PC-3 (cell line): ENCODE results near the gene KRTDAP.

Source experiments
- CTCF ChIP-seq: fragments of 300-600 bp; sonication (generic); conservative IDR thresholded peaks from 2 replicates; pipeline ENCODE4 v1.5.1; 2017; ENCODE audit warnings: antibody characterized with exemption, low read depth, mild to moderate bottlenecking, low read length
- EZH2 ChIP-seq: fragments of 300-600 bp; sonication (generic); IDR thresholded peaks from one replicate; pipeline ENCODE4 v1.6.1; 2017; ENCODE audit warnings: antibody characterized with exemption, mild to moderate bottlenecking, low read length; ENCODE audit not compliant: unreplicated experiment

- TF ChIP-seq CTCF (no peak), EZH2 (no peak)
These were observed 52.8 kb downstream of the KRTDAP start for GRCh38 chr19:35437406-35437951.
